Bronchial epithelial cell (primary cell): ENCODE data around the gene TARS2. TPM values are rescaled to one million over a fixed set of nuclear protein-coding genes. Genes with fewer than 3 reads are reported as not detected.
A peak's percentile ranks its signal among the peaks of the same experiment; 100 is the strongest.

Experiments
- DNase-seq: peaks from one replicate; pipeline ENCODE4 v3.0.0-alpha.2; 2010; ENCODE audit warnings: low read depth
- FAIRE-seq: peaks from 2 replicates; lab custom pipeline; 2011; peaks lifted over from hg19 to GRCh38; lab: Jason Lieb, UNC
- H3K27me3 ChIP-seq: 2 replicates; pipeline ENCODE4 v1.5.1; 2011; ENCODE audit warnings: low read length; ENCODE audit not compliant: control insufficient read depth, insufficient read depth
- H3K36me3 ChIP-seq: 2 replicates; pipeline ENCODE4 v1.5.1; 2011; ENCODE audit warnings: low read length; ENCODE audit not compliant: control insufficient read depth, insufficient read depth
- H3K4me3 ChIP-seq: 2 replicates; pipeline ENCODE4 v1.5.1; 2011; ENCODE audit warnings: mild to moderate bottlenecking, low read depth, low read length, control low read depth
- CTCF ChIP-seq: IDR thresholded peaks from 2 replicates; pipeline ENCODE4 v1.5.1; 2011; ENCODE audit warnings: mild to moderate bottlenecking, moderate library complexity, low read length, control low read depth, inconsistent platforms; ENCODE audit not compliant: insufficient read depth, severe bottlenecking
- total RNA-seq: library from RNA; depleted of rRNA; stranded (reverse); fragments of >200 nt; gene quantifications from 2 replicates; pipeline ENCODE4 v1.2.1, GENCODE V29; 2014

Gene TARS2
- total RNA-seq, 1 donor from 2014 or later: 14.5 TPM

GRCh38 chr1:150525348-150525747 lies 38.1 kb downstream of the TARS2 start:
- FAIRE-seq (no peak), DNase-seq (no peak)
- Histone ChIP-seq H3K4me3 (no peak overlapping the region), H3K27me3 (no peaks in the 10 kb centered on the region), H3K36me3 (no peaks in the 10 kb centered on the region)
- no peak for TF ChIP-seq CTCF

GRCh38 chr1:150528196-150528595 lies 41.0 kb downstream of the TARS2 start:
- Histone ChIP-seq H3K36me3 (no peaks in the 10 kb centered on the region), H3K4me3 (no peak overlapping the region), H3K27me3 (no peaks in the 10 kb centered on the region)
- DNase-seq: peak; percentile 76
- FAIRE-seq: no peak
- no peak for TF ChIP-seq CTCF

GRCh38 chr1:150529017-150529416 lies 41.8 kb downstream of the TARS2 start:
- no peak for TF ChIP-seq CTCF
- no peak overlapping the region for H3K4me3 ChIP-seq
- no peak for FAIRE-seq
- peak; percentile 78 for DNase-seq
- no peaks in the 10 kb centered on the region for H3K27me3 ChIP-seq
- no peaks in the 10 kb centered on the region for H3K36me3 ChIP-seq

GRCh38 chr1:150530491-150531159 lies 43.4 kb downstream of the TARS2 start:
- H3K4me3 ChIP-seq: no peak overlapping the region
- H3K36me3 ChIP-seq: no peaks in the 10 kb centered on the region
- no peak for TF ChIP-seq CTCF
- FAIRE-seq (no peak), DNase-seq (no peak)
- no peaks in the 10 kb centered on the region for H3K27me3 ChIP-seq

- Histone ChIP-seq H3K27me3 (no peaks in the 10 kb centered on the region), H3K4me3 (no peak overlapping the region), H3K36me3 (no peaks in the 10 kb centered on the region)
- DNase-seq (no peak), FAIRE-seq (no peak)
- no peak for TF ChIP-seq CTCF
These were observed 45.6 kb downstream of the TARS2 start for GRCh38 chr1:150532860-150533259.

- no peak for TF ChIP-seq CTCF
- FAIRE-seq: no peak
- H3K27me3 ChIP-seq: no peaks in the 10 kb centered on the region
- H3K36me3 ChIP-seq: no peaks in the 10 kb centered on the region
- no peak overlapping the region for H3K4me3 ChIP-seq
- peak; percentile 52 for DNase-seq
These were observed 46.8 kb downstream of the TARS2 start for GRCh38 chr1:150534002-150534401.
